MM.1S (cell line): ENCODE data around the gene PDLIM4.

ENCODE experiments used
- CTCF ChIP-seq: fragments of 300-600 bp; sonication (generic); IDR thresholded peaks from 2 replicates; pipeline ENCODE4 v1.5.1; 2016; ENCODE audit warnings: antibody characterized with exemption, low read length, mixed read lengths
- EZH2phosphoT487 ChIP-seq: fragments of 300-600 bp; sonication (generic); IDR thresholded peaks from 2 replicates; pipeline ENCODE4 v1.6.1; 2018; ENCODE audit warnings: antibody characterized with exemption, low read length

DNA sequence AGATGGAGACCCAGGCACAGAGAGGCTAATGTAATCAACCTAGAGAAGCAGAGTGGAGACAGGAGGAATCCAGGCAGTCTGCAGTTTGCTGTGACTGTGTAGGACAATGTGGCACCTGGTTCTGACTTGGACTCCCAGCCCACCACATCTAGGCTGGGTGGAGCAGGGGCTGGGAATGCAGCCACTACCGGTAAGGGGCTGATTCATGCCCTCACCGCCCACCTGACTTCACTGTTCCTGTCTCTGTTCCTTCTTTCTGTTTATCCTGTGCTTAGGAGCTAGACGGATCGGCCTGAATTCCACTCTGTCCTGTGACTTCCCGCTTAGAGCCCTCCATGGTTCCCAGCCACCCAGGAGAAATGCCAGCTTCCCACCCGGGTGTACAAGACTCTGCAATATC lies 2.6 kb downstream of the PDLIM4 start:
- TF ChIP-seq CTCF (no peak), EZH2phosphoT487 (no peak)
